Small intestine (tissue), 7 donors: ENCODE measurements around the gene CRKL. TPM values are rescaled to one million over a fixed set of nuclear protein-coding genes. Genes with fewer than 3 reads are reported as not detected.
"Not testable (repeated sequence)": the region's sequence is repeated elsewhere in the genome, so short reads cannot be mapped to it uniquely, and the experiment has no call there.

Experiments
- DNase-seq, 2 donors: peaks; one replicate each; pipeline versions ENCODE4 v3.0.0 to v3.0.0-alpha.2; 2013
- FAIRE-seq: peaks from 2 replicates; lab custom pipeline; 2012; peaks lifted over from hg19 to GRCh38; lab: Jason Lieb, UNC
- H3K27ac ChIP-seq, 3 donors: one replicate each; pipeline ENCODE4 v1.5.1; 2013; ENCODE audit warnings: low read length in 2 of 3, mild to moderate bottlenecking in 2 of 3, control low read depth in 1 of 3, inconsistent platforms in 1 of 3, low read depth in 1 of 3, moderate library complexity in 1 of 3
- H3K27me3 ChIP-seq, 3 donors: one replicate each; pipeline ENCODE4 v1.6.1; 2013; ENCODE audit warnings: low read length in 3 of 3, inconsistent platforms in 1 of 3; ENCODE audit not compliant: control insufficient read depth in 3 of 3, insufficient read depth in 3 of 3
- H3K36me3 ChIP-seq, 3 donors: one replicate each; pipeline ENCODE4 v1.6.1; 2013; ENCODE audit warnings: low read length in 3 of 3, inconsistent platforms in 1 of 3, low read depth in 1 of 3, mild to moderate bottlenecking in 1 of 3, moderate library complexity in 1 of 3; ENCODE audit not compliant: control insufficient read depth in 3 of 3, insufficient read depth in 2 of 3
- H3K4me1 ChIP-seq, 3 donors: one replicate each; pipeline ENCODE4 v1.6.1; 2013; ENCODE audit warnings: low read length in 2 of 3, inconsistent platforms in 1 of 3, low read depth in 1 of 3, mild to moderate bottlenecking in 1 of 3, moderate library complexity in 1 of 3; ENCODE audit not compliant: control insufficient read depth in 3 of 3, insufficient read depth in 2 of 3
- H3K4me3 ChIP-seq, 3 donors: one replicate each; pipeline ENCODE4 v1.5.1; 2013; ENCODE audit warnings: low read length in 3 of 3, control low read depth in 1 of 3, inconsistent platforms in 1 of 3, low read depth in 1 of 3, mild to moderate bottlenecking in 1 of 3, moderate library complexity in 1 of 3
- H3K9me3 ChIP-seq, 2 donors: one replicate each; pipeline ENCODE4 v1.6.1; 2013; ENCODE audit warnings: low read depth in 1 of 2, low read length in 1 of 2; ENCODE audit not compliant: control insufficient read depth in 2 of 2, insufficient read depth in 1 of 2
- WGBS, 3 donors: extraction: QIAGEN DNeasy Blood & Tissue Kit; methylation state at CpG; one replicate each; pipeline ENCODE4 v1.1.7; 2013; 5-methylcytosine and 5-hydroxymethylcytosine counted together
- polyA plus RNA-seq, 4 donors: library from polyadenylated mRNA; stranded (reverse) in 3 of 4; unstranded in 1 of 4; fragments of 200-250 nt in 3 of 4; fragments of 120-200 nt in 1 of 4; gene quantifications; one replicate each; pipeline versions ENCODE4 v1.2.1 to v1.2.3, GENCODE V29; 2013
- donor health status: healthy with polysubstance abuse.
- donor health status: control.
- donor health status: control.
- donor health status: Bipolar disorder and iron deficiency.
- donor health status: healthy.

Gene CRKL
- polyA plus RNA-seq, 4 donors, result 18.6 to 57.8 (median 22.0) TPM

- peaks cover 0 to 19% (median 3%) of the 10 kb centered on the region in 3 donors for H3K4me1 ChIP-seq
- H3K27me3 ChIP-seq, result no peaks in the 10 kb centered on the region
- no peak overlapping the region for H3K4me3 ChIP-seq
- WGBS, 3 donors, result 71 to 80% (median 77%) methylated on average over 6 of the region's 6 CpGs
- no peak overlapping the region for H3K27ac ChIP-seq
- peaks cover 0 to 35% (median 6%) of the 10 kb centered on the region in 3 donors for H3K36me3 ChIP-seq
- FAIRE-seq, result no peak
- H3K9me3 ChIP-seq, result no peaks in the 10 kb centered on the region
- peak in 1 of 2 donors; percentile 21 for DNase-seq
Observed at GRCh38 chr22:20889025-20889704, 28.0 kb upstream of the CRKL start.

GRCh38 chr22:20889904-20890540, 27.2 kb upstream of the CRKL start:
- H3K4me1 ChIP-seq, result peaks cover 0 to 11% (median 0%) of the 10 kb centered on the region in 3 donors
- 91 to 92% (median 91%) methylated on average over 13 of the region's 13 CpGs for WGBS, 3 donors
- no peak for DNase-seq

GRCh38 chr22:20890975-20891374, 26.2 kb upstream of the CRKL start:
- H3K27me3 ChIP-seq, result no peaks in the 10 kb centered on the region
- FAIRE-seq (no peak), DNase-seq (no peak)
- no peak overlapping the region for H3K4me3 ChIP-seq
- no peak overlapping the region for H3K27ac ChIP-seq
- H3K36me3 ChIP-seq, result peaks cover 0 to 29% (median 3%) of the 10 kb centered on the region in 3 donors
- WGBS, 3 donors, result 96 to 97% (median 96%) methylated on average over 6 of the region's 6 CpGs
- H3K9me3 ChIP-seq, result no peaks in the 10 kb centered on the region
- peaks cover 0 to 4% (median 0%) of the 10 kb centered on the region in 3 donors for H3K4me1 ChIP-seq

More at GRCh38 chr22:20889904-20890540, 27.2 kb upstream of the CRKL start:
- no peaks in the 10 kb centered on the region for H3K27me3 ChIP-seq
- peaks cover 0 to 29% (median 3%) of the 10 kb centered on the region in 3 donors for H3K36me3 ChIP-seq
- H3K9me3 ChIP-seq, result no peaks in the 10 kb centered on the region
- FAIRE-seq, result no peak
- no peak overlapping the region for H3K27ac ChIP-seq
- no peak overlapping the region for H3K4me3 ChIP-seq

GRCh38 chr22:20897737-20898136, 19.5 kb upstream of the CRKL start:
- not testable (repeated sequence) for FAIRE-seq, H3K4me1 ChIP-seq, H3K36me3 ChIP-seq, H3K9me3 ChIP-seq, H3K4me3 ChIP-seq, DNase-seq, H3K27me3 ChIP-seq, H3K27ac ChIP-seq
- 79 to 90% (median 82%) methylated on average over 6 to 7 of the region's 7 CpGs for WGBS, 3 donors

- 67 to 72% (median 71%) methylated on average over 7 of the region's 7 CpGs for WGBS, 3 donors
- DNase-seq (peak in 1 of 2 donors; percentile 18), FAIRE-seq (no peak)
- no peak overlapping the region for H3K4me3 ChIP-seq
- H3K27me3 ChIP-seq, result no peaks in the 10 kb centered on the region
- no peaks in the 10 kb centered on the region for H3K4me1 ChIP-seq
- no peaks in the 10 kb centered on the region for H3K9me3 ChIP-seq
- no peaks in the 10 kb centered on the region for H3K36me3 ChIP-seq
- no peak overlapping the region for H3K27ac ChIP-seq
Observed at GRCh38 chr22:20899827-20900423, 17.3 kb upstream of the CRKL start.

- H3K27me3 ChIP-seq, H3K4me3 ChIP-seq, FAIRE-seq, DNase-seq, H3K27ac ChIP-seq, H3K36me3 ChIP-seq, H3K9me3 ChIP-seq, H3K4me1 ChIP-seq: not testable (repeated sequence)
- WGBS, 3 donors, result 92 to 94% (median 93%) methylated on average over 17 to 18 of the region's 18 CpGs
Observed at GRCh38 chr22:20901093-20902033, 15.8 kb upstream of the CRKL start.

GRCh38 chr22:20903093-20903492, 14.1 kb upstream of the CRKL start:
- peaks cover 0 to 2% (median 0%) of the 10 kb centered on the region in 3 donors for H3K27me3 ChIP-seq
- WGBS, 3 donors, result 98 to 99% (median 99%) methylated on average over 2 of the region's 2 CpGs
- H3K4me3 ChIP-seq, result no peak overlapping the region
- no peak overlapping the region for H3K27ac ChIP-seq
- DNase-seq (no peak), FAIRE-seq (no peak)
- no peaks in the 10 kb centered on the region for H3K9me3 ChIP-seq
- H3K4me1 ChIP-seq, result no peaks in the 10 kb centered on the region
- H3K36me3 ChIP-seq, result no peaks in the 10 kb centered on the region
